OCI-LY3 (cell line): ENCODE measurements around the gene NR2F6.
"Not testable (repeated sequence)": the region's sequence is repeated elsewhere in the genome, so short reads cannot be mapped to it uniquely, and the experiment has no call there.

Experiments used
- H2AFZ ChIP-seq: fragments of 200-600, 300-600 bp; shearing (Covaris generic); 2 replicates; pipeline ENCODE4 v1.6.0; 2014; ENCODE audit warnings: antibody characterized with exemption, low read depth, low read length
- H3K27ac ChIP-seq: fragments of 200-600, 300-600 bp; sonication (generic); 2 replicates; pipeline ENCODE4 v1.5.1; 2014; ENCODE audit warnings: mild to moderate bottlenecking, low read length, moderate library complexity, mixed read lengths
- H3K27me3 ChIP-seq: fragments of 200-600, 300-600 bp; sonication (generic); 2 replicates; pipeline ENCODE4 v1.6.1; 2014; ENCODE audit warnings: low read depth, low read length, mixed read lengths
- H3K36me3 ChIP-seq: fragments of 200-600, 300-600 bp; sonication (generic); replicated peaks from 2 replicates; pipeline ENCODE3; 2014; ENCODE audit warnings: low read depth, low read length, mixed read lengths
- H3K4me1 ChIP-seq: fragments of 300-600, 200-600 bp; sonication (generic); 2 replicates; pipeline ENCODE4 v1.6.1; 2014; ENCODE audit warnings: low read length, mixed read lengths
- H3K4me2 ChIP-seq: fragments of 200-600, 300-600 bp; sonication (generic); 2 replicates; pipeline ENCODE4 v1.6.1; 2014; ENCODE audit warnings: low read length, mixed read lengths
- H3K4me3 ChIP-seq: fragments of 300-600, 200-600 bp; sonication (generic); 2 replicates; pipeline ENCODE4 v1.5.1; 2014; ENCODE audit warnings: antibody characterized with exemption, mild to moderate bottlenecking, low read length, moderate library complexity
- H3K79me2 ChIP-seq: fragments of 300-600, 200-600 bp; shearing (Covaris generic); 2 replicates; pipeline ENCODE4 v1.6.1; 2014; ENCODE audit warnings: mild to moderate bottlenecking, low read length, mixed read lengths
- H3K9ac ChIP-seq: fragments of 300-600, 200-600 bp; shearing (Covaris generic); 2 replicates; pipeline ENCODE4 v1.6.0; 2014; ENCODE audit warnings: mild to moderate bottlenecking, low read length, moderate library complexity
- H3K9me3 ChIP-seq: fragments of 200-600, 300-600 bp; shearing (Covaris generic); 2 replicates; pipeline ENCODE4 v1.6.1; 2014; ENCODE audit warnings: low read length, mixed read lengths; ENCODE audit not compliant: insufficient read depth
- H4K20me1 ChIP-seq: fragments of 200-600, 300-600 bp; sonication (generic); 2 replicates; pipeline ENCODE4 v1.6.1; 2016; ENCODE audit warnings: low read length, mixed read lengths; ENCODE audit not compliant: insufficient read depth
- CTCF ChIP-seq: fragments of 200-600, 300-600 bp; sonication (generic); IDR thresholded peaks from 2 replicates; pipeline ENCODE4 v1.5.1; 2014; ENCODE audit warnings: antibody characterized with exemption, low read length, low read depth
- EZH2phosphoT487 ChIP-seq: fragments of 200-600 bp; shearing (Covaris generic); IDR thresholded peaks from 2 replicates; pipeline ENCODE4 v1.6.1; 2018; ENCODE audit warnings: antibody characterized with exemption, mixed run types, low read depth

NR2F6 gene

GRCh38 chr19:17195106-17195505 lies 50.6 kb downstream of the NR2F6 start:
- H4K20me1 ChIP-seq: no peaks in the 10 kb centered on the region
- no peaks in the 10 kb centered on the region for H3K79me2 ChIP-seq
- no peak overlapping the region for H3K27ac ChIP-seq
- no peak overlapping the region for H2AFZ ChIP-seq
- H3K36me3 ChIP-seq: peaks cover 55% of the 10 kb centered on the region
- TF ChIP-seq EZH2phosphoT487 (no peak), CTCF (no peak)
- H3K9ac ChIP-seq: no peak overlapping the region
- no peaks in the 10 kb centered on the region for H3K27me3 ChIP-seq
- no peaks in the 10 kb centered on the region for H3K4me1 ChIP-seq
- no peaks in the 10 kb centered on the region for H3K9me3 ChIP-seq
- H3K4me2 ChIP-seq: no peak overlapping the region
- H3K4me3 ChIP-seq: no peak overlapping the region

- Histone ChIP-seq H4K20me1 (no peaks in the 10 kb centered on the region), H3K27ac (no peak overlapping the region), H3K4me1 (no peaks in the 10 kb centered on the region), H3K9ac (no peak overlapping the region), H3K4me2 (no peak overlapping the region), H2AFZ (no peak overlapping the region), H3K36me3 (peaks cover 53% of the 10 kb centered on the region), H3K79me2 (no peaks in the 10 kb centered on the region), H3K4me3 (no peak overlapping the region), H3K9me3 (no peaks in the 10 kb centered on the region), H3K27me3 (no peaks in the 10 kb centered on the region)
- TF ChIP-seq EZH2phosphoT487: no peak
Measured at GRCh38 chr19:17194608-17195007, 51.1 kb downstream of the NR2F6 start.

GRCh38 chr19:17192751-17193150 lies 53.0 kb downstream of the NR2F6 start:
- Histone ChIP-seq H3K36me3 (peaks cover 50% of the 10 kb centered on the region), H3K4me3 (no peak overlapping the region), H3K27ac (no peak overlapping the region), H3K9me3 (no peaks in the 10 kb centered on the region), H3K4me1 (no peaks in the 10 kb centered on the region), H3K9ac (no peak overlapping the region), H3K27me3 (no peaks in the 10 kb centered on the region), H3K79me2 (no peaks in the 10 kb centered on the region), H4K20me1 (no peaks in the 10 kb centered on the region), H2AFZ (no peak overlapping the region), H3K4me2 (no peak overlapping the region)
- no peak for TF ChIP-seq EZH2phosphoT487
- TF ChIP-seq CTCF: no peak

GRCh38 chr19:17191736-17192135 lies 54.0 kb downstream of the NR2F6 start:
- not testable (repeated sequence) for H2AFZ ChIP-seq, H3K9me3 ChIP-seq, H3K27me3 ChIP-seq, H3K27ac ChIP-seq, H3K79me2 ChIP-seq, H4K20me1 ChIP-seq, H3K9ac ChIP-seq, H3K4me3 ChIP-seq, H3K4me1 ChIP-seq, H3K4me2 ChIP-seq
- H3K36me3 ChIP-seq: peaks cover 53% of the 10 kb centered on the region

GRCh38 chr19:17185590-17185989 lies 60.1 kb downstream of the NR2F6 start:
- H3K27ac ChIP-seq: no peak overlapping the region
- H3K9me3 ChIP-seq: no peaks in the 10 kb centered on the region

More at GRCh38 chr19:17185590-17185989, 60.1 kb downstream of the NR2F6 start:
- no peak overlapping the region for H3K4me2 ChIP-seq
- no peaks in the 10 kb centered on the region for H3K27me3 ChIP-seq
- H4K20me1 ChIP-seq: no peaks in the 10 kb centered on the region
- no peak overlapping the region for H3K9ac ChIP-seq
- no peak overlapping the region for H2AFZ ChIP-seq
- TF ChIP-seq EZH2phosphoT487 (no peak), CTCF (no peak)
- H3K4me1 ChIP-seq: peaks cover 16% of the 10 kb centered on the region
- H3K36me3 ChIP-seq: peaks cover 45% of the 10 kb centered on the region
- no peaks in the 10 kb centered on the region for H3K79me2 ChIP-seq
- H3K4me3 ChIP-seq: no peak overlapping the region
